ENCODE results near the gene ARG2.
A peak's percentile ranks its signal among the peaks of the same experiment; 100 is the strongest.
"Not testable (repeated sequence)": the region's sequence is repeated elsewhere in the genome, so short reads cannot be mapped to it uniquely, and the experiment has no call there.

The ARG2 gene

DNA sequence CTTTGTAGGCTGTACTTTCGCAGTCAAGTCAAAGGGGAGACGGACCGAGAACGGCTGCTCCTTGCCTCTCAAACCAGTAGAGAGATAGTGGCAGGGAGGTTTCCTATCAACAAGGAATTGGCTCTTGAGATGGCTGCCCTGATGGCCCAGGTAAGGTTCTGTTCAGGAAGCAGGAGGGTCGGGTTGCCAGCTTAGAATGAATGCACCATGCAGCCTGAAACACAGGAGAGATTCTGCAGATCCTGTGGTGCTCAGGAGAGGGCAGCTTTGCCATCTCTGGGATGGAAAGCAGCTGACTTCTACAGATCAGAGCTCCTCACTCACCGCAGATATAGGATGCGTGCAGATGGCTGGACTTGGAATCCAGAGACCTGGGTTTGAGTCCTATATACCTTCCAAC, 37.7 kb upstream of the ARG2 start:
- Histone ChIP-seq H3K4me3 (no peak overlapping the region), H3K27me3 (no peaks in the 10 kb centered on the region), H3K4me2 (no peak overlapping the region), H3K27ac (no peak overlapping the region), H3K9me3 (replicated peaks in 1 of 11) (no peaks in the 10 kb centered on the region), H3K4me1 (peaks cover 0 to 31% (median 0%) of the 10 kb centered on the region in 10 experiments; a peak in 6 of 20 replicates), H3K36me3 (no peaks in the 10 kb centered on the region), H3K9ac (no peak overlapping the region), H4K20me1 (no peaks in the 10 kb centered on the region)
- no peak for TF ChIP-seq Cebpa-rat (IDR thresholded peaks at IDR 0.05)

DNA sequence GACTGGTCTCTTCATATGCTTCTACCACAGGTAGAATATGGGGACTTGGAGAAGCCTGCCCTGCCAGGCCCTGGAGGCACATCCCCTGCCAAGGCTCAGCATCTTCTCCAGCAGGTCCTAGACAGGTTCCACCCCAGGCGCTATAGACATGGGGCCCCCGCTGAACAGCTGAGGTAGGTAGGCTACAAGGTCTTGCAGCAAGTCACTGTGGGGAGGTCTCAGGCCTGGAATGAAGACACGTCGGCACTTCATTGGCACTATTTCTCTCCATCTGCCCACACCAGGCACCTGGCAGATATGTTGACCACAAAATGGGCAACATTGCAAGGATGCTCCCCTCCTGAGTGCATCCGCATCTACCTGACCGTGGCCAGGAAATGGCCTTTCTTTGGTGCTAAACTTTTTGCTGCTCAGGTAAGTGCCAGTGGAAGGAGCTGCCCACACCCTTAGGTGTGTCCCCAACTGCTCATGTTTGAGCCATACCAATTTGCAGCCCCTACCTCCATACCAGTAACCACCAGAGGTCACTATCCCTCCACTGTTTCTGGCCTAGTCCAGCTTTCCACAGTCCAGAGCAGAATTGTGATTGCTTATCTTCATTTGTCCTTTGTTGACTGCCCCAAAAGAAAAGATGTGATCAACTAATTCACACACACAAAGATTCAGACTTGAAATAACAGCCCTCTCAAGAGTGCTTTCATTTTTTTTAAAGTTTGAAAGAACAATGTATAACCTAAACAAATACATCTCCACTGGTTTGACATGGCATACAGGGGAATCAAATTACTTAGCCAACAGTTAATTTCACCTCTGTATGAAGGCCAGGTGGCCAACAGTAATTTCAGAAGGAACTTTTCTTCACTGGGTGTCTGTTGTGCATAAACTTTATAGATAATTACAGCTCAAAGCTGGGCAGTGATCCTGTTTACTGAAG, 35.7 kb upstream of the ARG2 start:
- TF ChIP-seq Cebpa-rat (IDR thresholded peaks at IDR 0.05), result no peak
- no peak overlapping the region for H3K27ac ChIP-seq
- H4K20me1 ChIP-seq, result no peaks in the 10 kb centered on the region
- H3K27me3 ChIP-seq, result no peaks in the 10 kb centered on the region
- no peak overlapping the region for H3K4me3 ChIP-seq
- H3K4me2 ChIP-seq, result no peak overlapping the region
- no peak overlapping the region for H3K9ac ChIP-seq
- H3K9me3 ChIP-seq (replicated peaks in 1 of 11), result no peaks in the 10 kb centered on the region
- no peaks in the 10 kb centered on the region; a peak in 1 of 22 replicates for H3K36me3 ChIP-seq
- peaks cover 0 to 39% (median 0%) of the 10 kb centered on the region in 10 experiments; a peak in 6 of 20 replicates for H3K4me1 ChIP-seq

DNA sequence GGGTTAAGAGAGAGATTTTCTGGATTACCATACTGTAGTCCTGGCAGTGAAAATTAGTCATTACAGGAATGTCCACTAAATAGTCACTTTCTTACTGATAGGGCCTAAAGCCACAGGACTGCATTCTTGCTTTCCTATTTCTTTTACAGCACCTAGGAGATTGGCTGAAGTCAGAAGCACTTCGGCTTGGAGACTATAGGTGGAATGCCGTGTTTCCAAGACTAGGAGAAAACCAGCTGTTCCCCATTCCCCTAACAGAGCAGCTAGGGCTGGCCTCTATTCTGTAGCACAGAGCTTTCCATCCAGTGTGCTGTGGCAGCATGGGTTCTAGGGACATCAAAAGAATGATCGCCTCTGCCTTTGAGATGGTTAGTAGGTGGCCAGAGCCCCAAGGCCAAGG, 34.7 kb upstream of the ARG2 start:
- Histone ChIP-seq H3K4me2 (peak overlapping the region in 2 of 11 experiments; percentile 74 to 82; a peak in 2 of 22 replicates), H3K27me3 (no peaks in the 10 kb centered on the region), H3K9ac (no peak overlapping the region), H4K20me1 (no peaks in the 10 kb centered on the region), H3K9me3 (replicated peaks in 1 of 11) (no peaks in the 10 kb centered on the region), H3K36me3 (peaks cover 0 to 3% (median 0%) of the 10 kb centered on the region in 11 experiments; a peak in 4 of 22 replicates), H3K4me1 (peaks cover 0 to 39% (median 0%) of the 10 kb centered on the region in 10 experiments; a peak in 6 of 20 replicates), H3K4me3 (no peak overlapping the region), H3K27ac (no peak overlapping the region)
- TF ChIP-seq Cebpa-rat (IDR thresholded peaks at IDR 0.05), result no peak

DNA sequence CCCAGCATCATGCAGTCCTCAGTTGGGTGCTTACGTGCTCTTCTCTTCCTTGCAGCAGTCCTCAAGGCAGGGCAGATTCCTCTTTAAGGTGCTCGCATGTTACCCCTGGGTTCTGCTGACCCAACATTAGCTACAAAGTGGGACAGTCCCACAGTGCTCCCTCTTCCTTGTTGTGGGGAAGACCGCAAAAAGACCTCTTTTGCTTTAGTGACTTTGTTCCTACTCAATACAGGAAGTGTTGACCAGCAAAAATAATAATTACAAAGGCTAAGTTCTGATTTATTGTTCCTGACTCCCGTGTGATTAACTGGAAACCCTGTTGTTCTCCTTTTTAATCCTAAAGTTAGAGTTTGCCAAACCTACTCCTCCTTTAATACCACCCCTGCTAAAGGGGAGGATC, 33.4 kb upstream of the ARG2 start:
- H3K36me3 ChIP-seq, result peaks cover 0 to 11% (median 0%) of the 10 kb centered on the region in 11 experiments; a peak in 5 of 22 replicates
- TF ChIP-seq Cebpa-rat (IDR thresholded peaks at IDR 0.05), result no peak

DNA sequence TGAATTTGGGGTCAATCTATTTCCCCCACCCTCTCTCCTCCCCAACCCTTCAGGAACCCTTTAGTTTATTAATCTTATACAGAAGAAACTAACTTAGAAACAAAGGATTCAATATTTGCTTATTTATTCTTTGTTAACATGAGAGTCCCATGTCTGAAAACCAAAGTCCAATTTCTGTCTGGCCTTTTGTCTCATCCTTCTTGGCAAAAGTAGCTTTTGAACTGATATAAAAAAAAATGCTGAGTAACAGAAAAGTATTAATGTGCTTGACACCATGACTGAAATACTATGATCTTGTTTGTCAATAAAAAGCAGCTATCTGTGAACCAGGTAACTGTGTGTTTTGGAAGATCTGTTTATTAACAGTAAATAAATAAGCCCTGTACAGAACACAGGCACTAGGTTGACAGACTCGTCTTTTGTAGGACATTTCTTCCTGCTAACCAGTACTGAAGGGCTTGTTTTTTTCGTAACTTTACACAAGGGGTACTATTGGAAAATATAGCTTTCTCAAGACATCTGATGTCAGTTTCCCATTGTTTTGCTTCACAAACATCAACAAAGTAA, 30.4 kb upstream of the ARG2 start:
- peaks cover 0 to 30% (median 0%) of the 10 kb centered on the region in 10 experiments; a peak in 6 of 20 replicates for H3K4me1 ChIP-seq
- no peak overlapping the region for H3K27ac ChIP-seq
- no peaks in the 10 kb centered on the region for H3K9me3 ChIP-seq (replicated peaks in 1 of 11)
- H3K36me3 ChIP-seq, result peaks cover 0 to 28% (median 4%) of the 10 kb centered on the region in 11 experiments; a peak in 9 of 22 replicates
- H3K27me3 ChIP-seq, result no peaks in the 10 kb centered on the region
- no peak overlapping the region for H3K4me2 ChIP-seq
- H4K20me1 ChIP-seq, result no peaks in the 10 kb centered on the region
- no peak for TF ChIP-seq Cebpa-rat (IDR thresholded peaks at IDR 0.05)
- no peak overlapping the region for H3K9ac ChIP-seq
- H3K4me3 ChIP-seq, result no peak overlapping the region

More for the DNA sequence above, 33.4 kb upstream of the ARG2 start:
- Histone ChIP-seq H3K9me3 (replicated peaks in 1 of 11) (no peaks in the 10 kb centered on the region), H3K9ac (peak overlapping the region in 1 of 11 experiments; percentile 11; a peak in 2 of 22 replicates), H3K27ac (peak overlapping the region in 3 of 11 experiments; percentile 49 to 54 (median 52); a peak in 4 of 22 replicates), H3K4me2 (peak overlapping the region in 3 of 11 experiments; percentile 59 to 82 (median 74); a peak in 6 of 22 replicates), H3K4me3 (no peak overlapping the region), H4K20me1 (no peaks in the 10 kb centered on the region), H3K4me1 (peaks cover 0 to 35% (median 0%) of the 10 kb centered on the region in 10 experiments; a peak in 6 of 20 replicates), H3K27me3 (no peaks in the 10 kb centered on the region)

DNA sequence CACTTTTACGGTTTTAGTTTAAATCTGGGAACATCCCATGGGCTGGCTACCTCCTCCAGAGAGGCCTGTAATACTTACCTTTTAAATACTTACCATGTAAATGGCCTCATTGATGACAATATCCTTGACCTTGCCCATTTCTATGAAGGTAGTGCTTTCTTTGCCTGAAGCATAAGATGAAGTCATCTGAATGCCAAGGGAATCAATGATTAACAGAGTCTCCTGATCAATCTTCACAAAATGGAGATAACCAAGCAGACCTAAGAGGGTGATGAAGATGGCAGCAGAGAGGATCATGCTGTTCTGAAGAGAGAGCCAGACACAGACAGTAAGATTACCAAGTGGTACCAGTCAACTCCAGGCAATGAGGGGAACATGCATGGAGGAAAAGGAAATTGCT, 26.1 kb upstream of the ARG2 start:
- peaks cover 0 to 28% (median 4%) of the 10 kb centered on the region in 11 experiments; a peak in 8 of 22 replicates for H3K36me3 ChIP-seq
- H3K27me3 ChIP-seq; H3K9me3 ChIP-seq (replicated peaks in 1 of 11); H3K9ac ChIP-seq; H3K4me2 ChIP-seq; H3K4me1 ChIP-seq; H3K27ac ChIP-seq; H3K4me3 ChIP-seq; H4K20me1 ChIP-seq: not testable (repeated sequence)

DNA sequence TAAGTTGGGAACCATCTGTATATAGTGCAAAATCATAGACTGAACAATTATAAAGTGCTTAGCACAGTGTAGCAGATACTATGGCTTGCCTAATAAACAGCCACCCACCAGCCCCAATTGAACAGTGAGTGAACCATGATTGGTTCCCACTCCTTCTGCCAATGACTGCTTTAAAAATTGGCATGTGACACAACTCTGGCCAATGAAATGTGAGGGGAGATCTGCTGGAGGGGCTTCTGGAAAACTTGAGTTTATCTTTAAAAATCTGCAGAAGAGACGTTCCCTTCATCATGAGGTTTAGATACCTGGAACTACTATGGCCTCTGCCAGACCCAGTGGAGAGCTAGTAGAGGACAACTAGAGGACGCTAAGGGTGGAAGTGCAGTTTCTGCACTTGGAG, 24.3 kb upstream of the ARG2 start:
- Histone ChIP-seq H3K36me3 (peaks cover 0 to 20% (median 2%) of the 10 kb centered on the region in 11 experiments; a peak in 7 of 22 replicates), H3K4me3 (no peak overlapping the region), H3K4me1 (peaks cover 0 to 8% (median 0%) of the 10 kb centered on the region in 10 experiments; a peak in 2 of 20 replicates), H4K20me1 (no peaks in the 10 kb centered on the region), H3K27me3 (peaks cover 4 to 16% (median 10%) of the 10 kb centered on the region in 11 experiments; a peak in 15 of 22 replicates), H3K27ac (no peak overlapping the region), H3K4me2 (no peak overlapping the region), H3K9ac (no peak overlapping the region), H3K9me3 (replicated peaks in 1 of 11) (peaks cover 7 to 9% (median 8%) of the 10 kb centered on the region in 11 experiments; a peak in 21 of 22 replicates)
- TF ChIP-seq Cebpa-rat (IDR thresholded peaks at IDR 0.05), result no peak

DNA sequence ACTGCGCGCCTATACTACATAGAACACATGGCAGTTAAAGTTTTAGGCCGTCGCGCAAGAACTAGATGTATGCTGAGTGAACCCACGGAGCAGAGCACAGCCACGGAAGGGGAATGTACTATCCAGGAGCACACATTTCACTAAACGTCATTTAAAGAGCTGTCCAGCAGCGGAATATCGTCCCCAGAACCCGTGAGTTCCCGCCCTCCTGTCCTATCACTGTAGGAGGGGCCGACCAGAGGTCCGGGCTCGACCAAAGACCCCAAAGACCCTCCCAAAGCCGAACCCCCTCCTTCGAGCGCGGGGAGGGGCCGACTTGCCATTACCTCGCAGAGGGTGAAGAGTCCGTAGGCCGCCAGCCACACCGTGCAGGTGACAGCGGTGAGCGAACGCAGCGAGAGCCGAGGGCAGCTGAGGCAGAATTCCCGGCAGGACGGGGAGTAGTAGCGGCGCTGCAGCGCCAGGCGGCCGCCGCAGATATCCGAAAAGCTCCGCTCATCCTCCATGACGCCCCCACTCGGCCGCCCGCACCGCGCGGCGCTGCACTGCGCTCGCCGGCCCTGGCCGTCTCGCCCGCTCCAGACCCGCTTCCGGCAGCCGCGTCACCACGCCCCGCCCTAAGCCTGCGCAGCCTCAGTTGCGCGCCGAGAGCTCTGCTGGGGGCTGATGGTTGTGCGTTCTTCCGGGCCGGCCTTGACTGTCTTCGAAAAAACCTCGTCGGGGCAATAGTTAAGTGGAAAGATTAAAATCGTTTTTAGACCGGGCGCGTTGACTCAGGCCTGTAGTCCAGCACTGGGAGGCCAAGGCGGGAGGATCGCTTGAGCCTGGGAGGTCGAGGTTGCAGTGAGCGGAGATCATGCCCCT, 19.8 kb upstream of the ARG2 start, which contains the start of gene PIGH:
Gene PIGH, minus strand, starts transcription at position 571 of the 864 bp plus-strand sequence. Its CDS starts 65 bp downstream, at position 506.
- Histone ChIP-seq H3K9ac (peak within 1 kb of the TSS; percentile 62 to 78 (median 75)), H4K20me1 (no peaks in the 10 kb centered on the region), H3K4me1 (peaks cover 0 to 21% (median 7%) of the 10 kb centered on the region in 10 experiments; a peak in 13 of 20 replicates), H3K4me2 (peak within 1 kb of the TSS; percentile 43 to 71 (median 62)), H3K36me3 (no peaks in the 10 kb centered on the region), H3K27me3 (peaks cover 4 to 21% (median 15%) of the 10 kb centered on the region in 11 experiments; a peak in 15 of 22 replicates), H3K9me3 (replicated peaks in 1 of 11) (peaks cover 20 to 28% (median 27%) of the 10 kb centered on the region in 11 experiments), H3K27ac (peak within 1 kb of the TSS in 10 of 11 experiments; percentile 26 to 60 (median 54); a peak in 17 of 22 replicates), H3K4me3 (peak within 1 kb of the TSS; percentile 64 to 79 (median 72))
- no peak for TF ChIP-seq Cebpa-rat (IDR thresholded peaks at IDR 0.05)

DNA sequence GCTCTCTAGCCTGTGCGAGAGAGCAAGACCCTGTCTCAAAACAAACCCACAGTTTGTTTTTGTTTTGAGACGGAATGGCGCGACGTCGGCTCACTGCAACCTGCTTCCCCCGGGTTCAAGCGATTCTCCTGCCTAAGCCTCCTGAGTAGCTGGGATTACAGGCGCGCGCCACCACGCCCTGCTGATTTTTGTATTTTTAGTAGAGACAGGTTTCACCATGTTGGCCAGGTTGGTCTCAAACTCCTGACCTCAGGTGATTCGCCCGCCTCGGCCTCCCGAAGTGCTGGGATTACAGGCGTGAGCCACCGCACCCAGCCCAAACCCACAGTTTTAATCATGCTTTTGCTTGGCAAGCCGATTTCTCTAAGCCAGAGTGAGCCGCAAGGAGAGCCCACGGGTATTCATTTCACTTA, 19.2 kb upstream of the ARG2 start:
- peak overlapping the region in 7 of 11 experiments; percentile 34 to 60 (median 45); a peak in 7 of 22 replicates for H3K27ac ChIP-seq

More for the DNA sequence above, 19.2 kb upstream of the ARG2 start:
- H3K4me1 ChIP-seq, result peaks cover 0 to 21% (median 7%) of the 10 kb centered on the region in 10 experiments; a peak in 13 of 20 replicates
- H3K4me2 ChIP-seq, result peak overlapping the region in 9 of 11 experiments; percentile 32 to 67 (median 59); a peak in 10 of 22 replicates
- H3K36me3 ChIP-seq, H4K20me1 ChIP-seq: not testable (repeated sequence)
- H3K9me3 ChIP-seq (replicated peaks in 1 of 11), result peaks cover 20 to 28% (median 27%) of the 10 kb centered on the region in 11 experiments
- peaks cover 4 to 21% (median 15%) of the 10 kb centered on the region in 11 experiments; a peak in 15 of 22 replicates for H3K27me3 ChIP-seq
- H3K4me3 ChIP-seq, result peak overlapping the region in 9 of 10 experiments; percentile 64 to 79 (median 72); a peak in 16 of 20 replicates
- H3K9ac ChIP-seq, result peak overlapping the region in 5 of 11 experiments; percentile 62 to 77 (median 75); a peak in 1 of 22 replicates

All from BLaER1 treated with 17β-estradiol and CSF1 and Interleukin-3, amounts not matched to agents 10 nM and 100 nM (cell line).